Central memory CD4-positive, alpha-beta T cell (primary cell): Measurements from ENCODE around the gene ZNF138.
A peak's percentile ranks its signal among the peaks of the same experiment; 100 is the strongest.

ENCODE experiments used
- DNase-seq: peaks from one replicate; pipeline ENCODE4 v3.0.0; 2022

ZNF138 gene

GRCh38 chr7:64876792-64877713, 82.8 kb downstream of the ZNF138 start:
- DNase-seq, result peak; percentile 65

GRCh38 chr7:64877714-64878610, 83.7 kb downstream of the ZNF138 start:
- DNase-seq, result no peak

- no peak for DNase-seq
These were observed 84.5 kb downstream of the ZNF138 start for GRCh38 chr7:64878684-64879083.

GRCh38 chr7:64879086-64879730, 85.0 kb downstream of the ZNF138 start:
- no peak for DNase-seq

GRCh38 chr7:64879800-64880199, 85.6 kb downstream of the ZNF138 start:
- no peak for DNase-seq

GRCh38 chr7:64880322-64881297, 86.4 kb downstream of the ZNF138 start:
- no peak for DNase-seq

GRCh38 chr7:64881461-64882287, 87.4 kb downstream of the ZNF138 start:
- DNase-seq, result no peak

GRCh38 chr7:64882341-64883112, 88.3 kb downstream of the ZNF138 start:
- no peak for DNase-seq
